GM15510 (cell line): ENCODE results near the gene SLCO4A1.

Experiments used
- POLR2A ChIP-seq: IDR thresholded peaks from 3 replicates; pipeline ENCODE4 v1.6.1; 2011; ENCODE audit warnings: borderline replicate concordance; ENCODE audit not compliant: insufficient read length; ENCODE audit errors: extremely low read depth

The SLCO4A1 gene

GRCh38 chr20:62716941-62717310 is 74.6 kb downstream of the SLCO4A1 start:
- no peak for TF ChIP-seq POLR2A

GRCh38 chr20:62717933-62718332 is 75.6 kb downstream of the SLCO4A1 start:
- TF ChIP-seq POLR2A: no peak

GRCh38 chr20:62718546-62718945 is 76.2 kb downstream of the SLCO4A1 start:
- TF ChIP-seq POLR2A: no peak

- no peak for TF ChIP-seq POLR2A
Measured at GRCh38 chr20:62719250-62719935, 77.1 kb downstream of the SLCO4A1 start.
